ENCODE measurements around the gene ILKAP.

ILKAP gene

DNA sequence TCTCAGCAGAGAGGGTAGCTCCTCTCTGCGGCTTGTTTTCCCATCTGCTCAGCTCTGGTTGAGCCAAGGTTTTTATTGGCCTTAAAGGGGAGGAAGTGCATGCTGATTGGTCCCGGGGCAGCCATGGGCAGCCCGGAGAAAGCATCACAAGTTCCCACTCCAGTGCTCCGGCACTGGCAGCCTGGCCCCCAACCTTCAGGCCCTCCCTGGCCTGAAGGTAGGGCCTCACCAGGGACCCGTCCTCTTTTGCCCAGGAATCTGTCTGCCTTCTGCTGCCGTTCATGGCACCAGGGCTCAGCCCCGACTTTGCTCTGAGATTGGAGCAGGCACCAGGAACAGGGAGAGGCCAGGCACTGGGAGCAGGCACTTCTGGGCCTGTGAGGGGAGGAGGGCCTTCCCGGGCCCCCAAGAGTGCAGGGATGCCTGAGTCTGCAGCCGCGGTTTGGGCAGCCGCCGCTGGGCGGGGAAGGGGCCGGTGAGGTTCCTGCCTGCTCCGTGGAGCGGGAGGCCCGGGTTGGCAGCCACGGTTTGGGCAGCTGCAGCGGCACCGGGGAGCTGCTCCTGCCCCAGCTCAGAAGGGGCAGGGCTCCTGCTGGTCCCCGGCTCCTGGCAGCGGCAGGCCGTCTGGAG is 17.5 kb upstream of the ILKAP start:
- Histone ChIP-seq H3K9me3 (no peaks in the 10 kb centered on the region), H3K36me3 (peaks cover 11% of the 10 kb centered on the region), H3K4me3 (ENCODE audit: low read depth in 1 of 2, low read length in 1 of 2) (no peak overlapping the region), H3K4me1 (ENCODE audit: control insufficient read depth in 1 of 2, insufficient read depth in 1 of 2, low read depth in 1 of 2, low read length in 1 of 2) (no peaks in the 10 kb centered on the region), H3K27ac (no peak overlapping the region), H3K27me3 (no peaks in the 10 kb centered on the region)
- TF ChIP-seq, protein P1, sequence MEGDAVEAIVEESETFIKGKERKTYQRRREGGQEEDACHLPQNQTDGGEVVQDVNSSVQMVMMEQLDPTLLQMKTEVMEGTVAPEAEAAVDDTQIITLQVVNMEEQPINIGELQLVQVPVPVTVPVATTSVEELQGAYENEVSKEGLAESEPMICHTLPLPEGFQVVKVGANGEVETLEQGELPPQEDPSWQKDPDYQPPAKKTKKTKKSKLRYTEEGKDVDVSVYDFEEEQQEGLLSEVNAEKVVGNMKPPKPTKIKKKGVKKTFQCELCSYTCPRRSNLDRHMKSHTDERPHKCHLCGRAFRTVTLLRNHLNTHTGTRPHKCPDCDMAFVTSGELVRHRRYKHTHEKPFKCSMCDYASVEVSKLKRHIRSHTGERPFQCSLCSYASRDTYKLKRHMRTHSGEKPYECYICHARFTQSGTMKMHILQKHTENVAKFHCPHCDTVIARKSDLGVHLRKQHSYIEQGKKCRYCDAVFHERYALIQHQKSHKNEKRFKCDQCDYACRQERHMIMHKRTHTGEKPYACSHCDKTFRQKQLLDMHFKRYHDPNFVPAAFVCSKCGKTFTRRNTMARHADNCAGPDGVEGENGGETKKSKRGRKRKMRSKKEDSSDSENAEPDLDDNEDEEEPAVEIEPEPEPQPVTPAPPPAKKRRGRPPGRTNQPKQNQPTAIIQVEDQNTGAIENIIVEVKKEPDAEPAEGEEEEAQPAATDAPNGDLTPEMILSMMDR (IDR thresholded peaks at IDR 0.05), result no peak

DNA sequence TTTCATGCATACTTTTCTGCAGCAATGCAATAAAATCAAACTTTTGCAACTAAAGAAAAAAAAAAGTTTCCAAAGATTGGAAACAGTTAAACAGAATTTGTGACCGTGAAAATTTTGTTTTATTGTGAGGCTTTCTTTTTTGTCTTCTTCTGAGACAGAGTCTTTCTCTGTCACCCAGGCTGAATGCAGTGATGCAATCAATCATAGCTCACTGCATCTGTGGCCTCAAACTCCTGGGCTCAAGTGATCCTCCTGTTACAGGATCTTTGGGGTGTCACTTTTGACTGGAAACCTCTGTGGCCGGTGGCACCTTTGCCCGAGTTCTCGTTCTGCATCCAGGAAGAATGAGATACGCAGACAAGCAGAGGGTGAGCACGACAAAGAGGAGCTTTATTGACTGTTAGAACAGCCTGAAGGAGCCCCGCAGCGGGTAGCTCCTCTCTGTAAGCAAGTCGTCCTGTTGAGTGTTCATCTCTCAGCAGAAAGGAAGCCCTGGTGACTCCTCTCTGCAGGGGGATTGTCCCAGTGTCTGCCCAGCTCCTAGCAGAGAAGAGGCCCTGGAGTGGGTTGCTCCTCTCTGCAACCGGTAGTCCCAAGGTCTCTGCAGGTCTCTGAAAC is 16.9 kb upstream of the ILKAP start:
- peaks cover 5% of the 10 kb centered on the region for H3K27me3 ChIP-seq
- TF ChIP-seq, protein P1 (IDR thresholded peaks at IDR 0.05), result no peak
- no peaks in the 10 kb centered on the region for H3K4me1 ChIP-seq (ENCODE audit: control insufficient read depth in 1 of 2, insufficient read depth in 1 of 2, low read depth in 1 of 2, low read length in 1 of 2)
- peaks cover 6% of the 10 kb centered on the region for H3K36me3 ChIP-seq
- no peak overlapping the region for H3K4me3 ChIP-seq (ENCODE audit: low read depth in 1 of 2, low read length in 1 of 2)
- H3K27ac ChIP-seq, result no peak overlapping the region
- no peaks in the 10 kb centered on the region for H3K9me3 ChIP-seq

DNA sequence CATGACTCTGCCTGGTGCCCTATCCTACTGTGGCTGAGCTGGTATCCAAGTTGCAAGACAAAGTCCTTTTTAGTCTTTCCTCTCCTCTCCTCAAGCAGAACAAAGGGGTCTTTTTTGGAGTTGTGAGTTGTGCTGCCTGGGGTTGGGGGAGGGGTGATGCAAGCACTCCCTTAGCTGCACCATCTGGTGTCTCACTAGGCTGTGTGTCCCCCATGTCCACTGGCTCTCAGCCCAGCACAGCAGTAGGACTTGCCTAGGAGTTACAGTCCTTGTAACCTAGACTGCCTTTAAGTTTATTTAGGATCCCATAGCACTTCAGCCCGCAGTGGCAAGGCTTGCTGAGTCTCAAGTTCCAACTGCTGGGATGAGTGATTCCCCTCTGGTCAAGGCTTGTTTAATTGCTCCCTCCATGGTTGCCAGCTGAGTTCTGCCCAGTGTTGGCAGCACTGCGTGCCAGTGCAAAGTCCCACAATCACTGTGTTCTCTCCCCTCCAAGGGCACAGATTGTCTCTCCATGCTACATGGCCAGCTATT is 13.2 kb upstream of the ILKAP start:
- Histone ChIP-seq H3K27ac (no peak overlapping the region), H3K4me3 (ENCODE audit: low read depth in 1 of 2, low read length in 1 of 2) (no peak overlapping the region), H3K4me1 (ENCODE audit: control insufficient read depth in 1 of 2, insufficient read depth in 1 of 2, low read depth in 1 of 2, low read length in 1 of 2) (no peaks in the 10 kb centered on the region), H3K9me3 (no peaks in the 10 kb centered on the region), H3K36me3 (no peaks in the 10 kb centered on the region), H3K27me3 (peaks cover 28% of the 10 kb centered on the region)
- TF ChIP-seq, protein P1 (IDR thresholded peaks at IDR 0.05), result no peak

- H3K9me3 ChIP-seq, result no peaks in the 10 kb centered on the region
- no peaks in the 10 kb centered on the region for H3K36me3 ChIP-seq
- peaks cover 46% of the 10 kb centered on the region for H3K27me3 ChIP-seq
- no peak overlapping the region for H3K4me3 ChIP-seq (ENCODE audit: low read depth in 1 of 2, low read length in 1 of 2)
- H3K27ac ChIP-seq, result no peak overlapping the region
- TF ChIP-seq, protein P1 (IDR thresholded peaks at IDR 0.05), result no peak
- H3K4me1 ChIP-seq (ENCODE audit: control insufficient read depth in 1 of 2, insufficient read depth in 1 of 2, low read depth in 1 of 2, low read length in 1 of 2), result peaks cover 24 to 25% of the 10 kb centered on the region in 2 experiments
Measured at GRCh38 chr2:238207006-238207405, 3.5 kb upstream of the ILKAP start.

DNA sequence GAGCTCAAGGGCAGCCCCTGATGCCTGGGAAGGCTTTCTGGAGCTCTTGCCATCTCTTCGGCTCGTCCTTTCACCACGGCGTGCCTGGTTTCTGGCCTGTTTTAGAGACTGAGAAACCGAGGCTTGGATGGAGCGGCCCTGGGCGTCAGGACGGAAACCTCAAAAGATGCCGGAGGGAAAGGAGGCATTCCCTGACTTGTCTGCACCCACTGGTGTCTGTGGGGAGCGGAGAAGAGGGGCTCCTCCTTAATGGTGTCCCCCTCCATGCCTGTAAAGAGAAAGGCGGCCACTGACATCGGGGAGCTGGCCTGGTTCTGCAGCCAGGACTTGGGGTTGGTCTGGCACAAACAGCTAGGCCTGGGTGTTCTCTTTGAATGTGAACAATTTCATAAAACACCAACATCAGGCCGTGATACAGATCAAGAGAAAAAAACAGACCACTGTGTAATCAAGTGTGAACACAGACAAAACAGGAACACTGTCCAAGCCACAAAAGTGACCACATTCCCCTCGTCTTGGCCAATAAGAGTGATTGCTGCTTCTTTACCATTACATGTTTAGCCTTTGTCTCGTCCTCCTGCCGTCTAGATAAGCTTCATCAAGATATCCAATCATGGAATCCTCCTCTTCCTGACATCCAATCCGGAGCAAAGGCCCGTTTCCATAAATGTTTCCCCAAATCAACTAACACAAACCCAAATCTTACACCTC is 633 bp upstream of the ILKAP start:
- H3K4me3 ChIP-seq (ENCODE audit: low read depth in 1 of 2, low read length in 1 of 2), result peak overlapping the region; percentile 75 to 83
- no peaks in the 10 kb centered on the region for H3K9me3 ChIP-seq
- TF ChIP-seq, protein P1 (IDR thresholded peaks at IDR 0.05), result no peak
- H3K27ac ChIP-seq, result peak overlapping the region; percentile 93
- H3K4me1 ChIP-seq (ENCODE audit: control insufficient read depth in 1 of 2, insufficient read depth in 1 of 2, low read depth in 1 of 2, low read length in 1 of 2), result peaks cover 27 to 32% of the 10 kb centered on the region in 2 experiments
- H3K36me3 ChIP-seq, result no peaks in the 10 kb centered on the region
- H3K27me3 ChIP-seq, result peaks cover 19% of the 10 kb centered on the region

Measured in neutrophil (primary cell).